CD14-positive monocyte (primary cell): Measurements from ENCODE around the gene ARMC9. TPM values are rescaled to one million over a fixed set of nuclear protein-coding genes. Genes with fewer than 3 reads are reported as not detected.

Experiments used
- DNase-seq, 3 donors: peaks; one replicate each; pipeline ENCODE4 v3.0.0-alpha.2; 2011 to 2022
- H2AFZ ChIP-seq: 2 replicates; pipeline ENCODE4 v1.6.0; 2012; ENCODE audit warnings: mild to moderate bottlenecking, low read depth, low read length, inconsistent platforms; ENCODE audit not compliant: insufficient read depth, poor library complexity, severe bottlenecking
- H3K27ac ChIP-seq, 2 donors: 1 replicate in 1 of 2; 2 replicates in 1 of 2; pipeline ENCODE4 v1.5.1; 2012 to 2013; ENCODE audit warnings: low read length in 2 of 2, control low read depth in 1 of 2, inconsistent platforms in 1 of 2, low read depth in 1 of 2, mild to moderate bottlenecking in 1 of 2
- H3K27me3 ChIP-seq, 2 donors: one replicate each; pipeline versions ENCODE4 v1.6.0 to v1.6.1; 2011 to 2013; ENCODE audit warnings: low read length in 2 of 2; ENCODE audit not compliant: control insufficient read depth in 2 of 2, insufficient read depth in 2 of 2
- H3K36me3 ChIP-seq, 2 donors: replicated peaks in 1 of 2; 1 replicate in 1 of 2; 2 replicates in 1 of 2; pipeline versions ENCODE4 v1.5.1 to v1.6.1; 2012 to 2013; ENCODE audit warnings: low read length in 2 of 2, control low read depth in 1 of 2, inconsistent platforms in 1 of 2, mild to moderate bottlenecking in 1 of 2; ENCODE audit not compliant: insufficient read depth in 2 of 2, control insufficient read depth in 1 of 2
- H3K4me1 ChIP-seq, 2 donors: 1 replicate in 1 of 2; 2 replicates in 1 of 2; pipeline versions ENCODE4 v1.5.1 to v1.6.1; 2012 to 2013; ENCODE audit warnings: low read length in 2 of 2, control low read depth in 1 of 2, inconsistent platforms in 1 of 2, mild to moderate bottlenecking in 1 of 2, moderate library complexity in 1 of 2; ENCODE audit not compliant: insufficient read depth in 2 of 2, control insufficient read depth in 1 of 2
- H3K4me2 ChIP-seq: replicated peaks from 2 replicates; pipeline ENCODE3; 2012; ENCODE audit warnings: low read length, moderate library complexity, mild to moderate bottlenecking; ENCODE audit not compliant: poor library complexity, severe bottlenecking; ENCODE audit errors: extremely low read depth
- H3K4me3 ChIP-seq, 3 experiments: fragments of 200-600 bp in 1 of 3; sonication (generic) in 1 of 3; replicated peaks in 1 of 3; 1 replicate in 2 of 3; 2 replicates in 1 of 3; pipeline ENCODE4 v1.5.1; 2011 to 2013; ENCODE audit warnings: low read length in 3 of 3, mild to moderate bottlenecking in 3 of 3, control low read depth in 2 of 3, low read depth in 2 of 3, inconsistent platforms in 1 of 3, moderate library complexity in 1 of 3
- H3K79me2 ChIP-seq: 2 replicates; pipeline ENCODE4 v1.6.0; 2012; ENCODE audit warnings: mild to moderate bottlenecking, control low read depth, inconsistent platforms, low read length, moderate library complexity; ENCODE audit not compliant: insufficient read depth
- H3K9ac ChIP-seq: 2 replicates; pipeline ENCODE4 v1.6.0; 2017; ENCODE audit warnings: low read length, mild to moderate bottlenecking; ENCODE audit not compliant: insufficient read depth, poor library complexity, severe bottlenecking
- H3K9me3 ChIP-seq, 2 donors: replicated peaks in 1 of 2; 1 replicate in 1 of 2; 2 replicates in 1 of 2; pipeline versions ENCODE4 v1.5.1 to v1.6.1; 2012 to 2013; ENCODE audit warnings: low read length in 2 of 2, control low read depth in 1 of 2; ENCODE audit not compliant: control insufficient read depth in 1 of 2, insufficient read depth in 1 of 2
- H4K20me1 ChIP-seq: 2 replicates; pipeline ENCODE4 v1.6.0; 2012; ENCODE audit warnings: mild to moderate bottlenecking, low read length, control low read depth, moderate library complexity; ENCODE audit not compliant: insufficient read depth
- H3K27ac Mint-ChIP-seq, 7 donors: one replicate each; pipeline ENCODE4 v1.8.0; 2020; ENCODE audit warnings: mild to moderate bottlenecking in 7 of 7, mixed read lengths in 7 of 7, moderate library complexity in 6 of 7, inconsistent platforms in 2 of 7
- H3K27me3 Mint-ChIP-seq, 3 donors: one replicate each; pipeline ENCODE4 v1.8.0; 2021 to 2022; ENCODE audit warnings: low read depth in 3 of 3, mild to moderate bottlenecking in 3 of 3, mixed read lengths in 3 of 3, moderate library complexity in 3 of 3, inconsistent platforms in 1 of 3
- H3K36me3 Mint-ChIP-seq, 2 donors: one replicate each; pipeline ENCODE4 v1.8.0; 2020; ENCODE audit warnings: mixed read lengths in 2 of 2, inconsistent platforms in 1 of 2, mild to moderate bottlenecking in 1 of 2
- H3K4me1 Mint-ChIP-seq: one replicate; pipeline ENCODE4 v1.8.0; 2020; ENCODE audit warnings: mild to moderate bottlenecking, mixed read lengths
- H3K4me3 Mint-ChIP-seq, 2 donors: one replicate each; pipeline ENCODE4 v1.8.0; 2020; ENCODE audit warnings: mild to moderate bottlenecking in 2 of 2, mixed read lengths in 2 of 2, moderate library complexity in 1 of 2
- H3K9me3 Mint-ChIP-seq, 7 donors: one replicate each; pipeline ENCODE4 v1.8.0; 2020 to 2022; ENCODE audit warnings: mixed read lengths in 7 of 7, mild to moderate bottlenecking in 6 of 7, moderate library complexity in 6 of 7, inconsistent platforms in 2 of 7
- CTCF ChIP-seq: fragments of 200-600 bp; IDR thresholded peaks from one replicate; pipeline ENCODE4 v1.8.0; 2022; ENCODE audit warnings: antibody characterized with exemption, mild to moderate bottlenecking
- WGBS: methylation state at CpG from one replicate; pipeline ENCODE4 v1.1.5; 2013; ENCODE audit warnings: missing lambda C conversion rate; ENCODE audit not compliant: insufficient coverage; 5-methylcytosine and 5-hydroxymethylcytosine counted together
- intact Hi-C, 2 donors: fragments of 100-400 bp; cut with micrococcal nuclease; formaldehyde crosslinking; loops; one replicate each; pipeline versions ENCODE4 v1.15.0 to v1.15.1; 2023
- polyA plus RNA-seq, 3 donors: library from polyadenylated mRNA; depleted of rRNA in 1 of 3; unstranded in 2 of 3; stranded (reverse) in 1 of 3; fragments of 300-500 nt in 2 of 3; fragments of >200 nt in 1 of 3; fragmentation: Illumina TruSeq in 2 of 3; gene quantifications; 1 replicate in 2 of 3; 2 replicates in 1 of 3; pipeline ENCODE4 v1.2.3, GENCODE V29; 2012 to 2021

The ARMC9 gene
- polyA plus RNA-seq, 3 donors: 0.07 to 0.27 TPM; not detected in 1

DNA sequence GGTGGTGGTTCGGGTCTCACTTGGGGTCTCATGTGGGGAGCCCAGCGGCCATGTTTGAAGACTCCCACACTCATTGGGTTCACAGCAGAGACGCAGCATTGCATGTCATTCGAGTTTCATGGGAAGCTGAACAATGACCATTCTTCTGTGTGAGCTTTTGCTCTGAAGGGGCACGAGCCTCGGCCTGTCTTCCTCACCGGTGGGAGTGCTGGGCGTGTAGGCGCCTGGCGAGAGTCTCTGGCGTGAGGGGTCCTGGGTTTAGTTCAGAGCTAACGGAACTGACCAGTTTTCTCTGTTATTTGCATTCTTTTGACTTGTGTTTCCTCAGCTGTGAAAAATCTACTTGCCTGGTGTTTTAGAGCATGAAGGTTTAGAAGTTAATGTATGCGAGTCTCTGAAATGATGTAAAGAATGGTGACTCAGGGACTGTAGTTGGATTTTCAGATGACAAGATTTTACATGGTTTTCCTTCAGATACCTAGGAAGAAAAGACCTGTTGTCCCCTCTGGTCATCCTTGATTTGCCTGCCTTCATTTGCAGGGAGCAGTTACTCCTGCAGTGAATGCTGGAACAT is 98.1 kb downstream of the ARMC9 start:
- Histone ChIP-seq H3K4me1 (peaks cover 46 to 49% of the 10 kb centered on the region in 2 donors), H3K9ac (no peak overlapping the region), H3K79me2 (no peaks in the 10 kb centered on the region), H3K4me3 (no peak overlapping the region), H3K36me3 (no peaks in the 10 kb centered on the region), H3K9me3 (no peaks in the 10 kb centered on the region), H4K20me1 (no peaks in the 10 kb centered on the region), H2AFZ (no peak overlapping the region), H3K27ac (no peak overlapping the region), H3K4me2 (no peak overlapping the region), H3K27me3 (no peaks in the 10 kb centered on the region)
- Mint-ChIP-seq H3K4me3 (no peak overlapping the region), H3K9me3 (peaks cover 0 to 2% (median 0%) of the 10 kb centered on the region in 7 donors), H3K27ac (no peak overlapping the region), H3K4me1 (peaks cover 47% of the 10 kb centered on the region), H3K36me3 (no peaks in the 10 kb centered on the region), H3K27me3 (peaks cover 0 to 4% (median 2%) of the 10 kb centered on the region in 3 donors)
- intact Hi-C loops: loop anchor here in 1 of 2 donors (5.0 kb wide), 1 partner anchor 116 kb away; no protein-coding TSS in a partner anchor
- TF ChIP-seq CTCF: no peak
- 98% methylated on average over 12 of the region's 13 CpGs for WGBS
- DNase-seq: no peak

GRCh38 chr2:231297108-231297908 is 98.9 kb downstream of the ARMC9 start:
- Mint-ChIP-seq H3K4me3 (no peak overlapping the region), H3K27me3 (peaks cover 0 to 4% (median 2%) of the 10 kb centered on the region in 3 donors), H3K4me1 (peaks cover 47% of the 10 kb centered on the region), H3K9me3 (peaks cover 0 to 2% (median 0%) of the 10 kb centered on the region in 7 donors), H3K27ac (peak overlapping the region in 2 of 7 donors; percentile 38 to 70), H3K36me3 (no peaks in the 10 kb centered on the region)
- WGBS: 3% methylated on average over 4 of the region's 12 CpGs
- no peak overlapping the region for H3K27ac ChIP-seq
- intact Hi-C loops: loop anchor here in 1 of 2 donors (5.0 kb wide), 1 partner anchor 115 kb away; no protein-coding TSS in a partner anchor
- H3K4me3 ChIP-seq: no peak overlapping the region
- peaks cover 46 to 52% of the 10 kb centered on the region in 2 donors for H3K4me1 ChIP-seq
- no peaks in the 10 kb centered on the region for H3K36me3 ChIP-seq
- DNase-seq: peak; percentile 33 to 61 (median 58)
- H3K9ac ChIP-seq: no peak overlapping the region
- peak; percentile 75 for TF ChIP-seq CTCF
- H3K79me2 ChIP-seq: no peaks in the 10 kb centered on the region
- no peak overlapping the region for H3K4me2 ChIP-seq
- no peaks in the 10 kb centered on the region for H3K9me3 ChIP-seq
- no peak overlapping the region for H2AFZ ChIP-seq
- no peaks in the 10 kb centered on the region for H3K27me3 ChIP-seq
- no peaks in the 10 kb centered on the region for H4K20me1 ChIP-seq
